ENCODE results near the gene ECT2L.

Gene ECT2L

DNA sequence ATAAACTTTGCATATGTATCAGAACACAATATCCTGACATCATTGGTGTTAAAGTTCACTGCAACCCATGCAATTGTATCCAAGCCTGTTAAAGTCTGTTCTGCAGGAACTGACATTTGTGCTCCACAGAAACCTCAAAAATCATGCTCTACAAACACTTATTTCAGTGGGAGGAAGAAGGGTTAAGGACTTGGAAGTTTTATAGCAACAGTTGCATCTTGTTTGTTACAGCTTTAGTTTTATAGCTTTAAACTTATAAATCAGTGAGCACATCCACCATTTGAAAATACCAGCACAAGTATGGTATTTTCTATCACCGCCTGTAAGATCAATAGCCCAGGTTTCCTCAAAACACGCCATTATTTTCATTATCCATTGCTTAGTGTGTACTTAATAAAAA is 884 bp downstream of the ECT2L start:
- H3K27ac ChIP-seq = no peak overlapping the region
- H3K4me3 ChIP-seq = no peak overlapping the region
- no peak overlapping the region for H3K9ac ChIP-seq (ENCODE audit: insufficient read length)
- TF ChIP-seq EZH2 (IDR thresholded peaks at IDR 0.05) = no peak
- no peak for TF ChIP-seq POLR2AphosphoS5 (IDR thresholded peaks at IDR 0.05; ENCODE audit: borderline replicate concordance, low read depth, low read length)
- no peak for TF ChIP-seq FOXP2 (optimal IDR thresholded peaks at IDR 0.05; ENCODE audit: control extremely low read depth, extremely low read length, insufficient read depth)
- no peaks in the 10 kb centered on the region for H3K36me3 ChIP-seq (ENCODE audit: insufficient read depth, low read length)
- H3K9me3 ChIP-seq (ENCODE audit: low read depth, low read length) = no peaks in the 10 kb centered on the region
- DNase-seq (ENCODE audit: low read depth, low spot score) = no peak

DNA sequence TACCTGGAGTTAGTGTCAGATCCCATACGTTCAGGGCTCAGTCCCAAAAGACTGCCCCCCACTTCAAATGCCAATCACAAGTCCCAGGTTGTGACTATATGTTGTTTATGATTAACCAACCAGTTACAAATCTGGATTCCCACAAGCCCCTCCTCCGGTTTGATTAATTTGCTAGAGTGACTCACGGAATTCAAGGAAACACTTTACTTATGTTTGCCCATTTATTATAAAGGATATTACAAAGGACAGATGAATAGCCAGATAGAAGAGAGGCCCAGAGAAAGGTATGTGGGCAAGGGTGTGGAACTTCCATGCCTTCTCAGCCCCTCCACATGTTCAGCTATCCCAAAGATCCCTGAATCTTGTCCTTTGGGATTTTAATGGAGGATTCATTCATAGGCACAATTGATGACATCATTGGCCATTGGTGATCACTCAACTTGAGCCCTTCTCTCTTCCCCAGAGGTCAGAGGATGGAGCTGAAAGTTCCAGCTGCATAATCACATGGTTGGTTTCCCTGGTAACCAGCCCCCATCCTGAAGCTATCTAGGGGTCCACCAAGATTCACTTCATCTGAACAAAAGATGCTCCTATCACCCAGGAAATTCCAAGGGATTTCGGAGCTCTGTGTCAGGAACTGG is 2.0 kb downstream of the ECT2L start:
- no peak overlapping the region for H3K4me3 ChIP-seq
- no peaks in the 10 kb centered on the region for H3K9me3 ChIP-seq (ENCODE audit: low read depth, low read length)
- H3K9ac ChIP-seq (ENCODE audit: insufficient read length) = no peak overlapping the region
- no peak overlapping the region for H3K27ac ChIP-seq
- no peak for TF ChIP-seq FOXP2 (optimal IDR thresholded peaks at IDR 0.05; ENCODE audit: control extremely low read depth, extremely low read length, insufficient read depth)
- TF ChIP-seq EZH2 (IDR thresholded peaks at IDR 0.05) = no peak
- no peak for TF ChIP-seq POLR2AphosphoS5 (IDR thresholded peaks at IDR 0.05; ENCODE audit: borderline replicate concordance, low read depth, low read length)
- no peaks in the 10 kb centered on the region for H3K36me3 ChIP-seq (ENCODE audit: insufficient read depth, low read length)
- DNase-seq (ENCODE audit: low read depth, low spot score) = no peak

DNA sequence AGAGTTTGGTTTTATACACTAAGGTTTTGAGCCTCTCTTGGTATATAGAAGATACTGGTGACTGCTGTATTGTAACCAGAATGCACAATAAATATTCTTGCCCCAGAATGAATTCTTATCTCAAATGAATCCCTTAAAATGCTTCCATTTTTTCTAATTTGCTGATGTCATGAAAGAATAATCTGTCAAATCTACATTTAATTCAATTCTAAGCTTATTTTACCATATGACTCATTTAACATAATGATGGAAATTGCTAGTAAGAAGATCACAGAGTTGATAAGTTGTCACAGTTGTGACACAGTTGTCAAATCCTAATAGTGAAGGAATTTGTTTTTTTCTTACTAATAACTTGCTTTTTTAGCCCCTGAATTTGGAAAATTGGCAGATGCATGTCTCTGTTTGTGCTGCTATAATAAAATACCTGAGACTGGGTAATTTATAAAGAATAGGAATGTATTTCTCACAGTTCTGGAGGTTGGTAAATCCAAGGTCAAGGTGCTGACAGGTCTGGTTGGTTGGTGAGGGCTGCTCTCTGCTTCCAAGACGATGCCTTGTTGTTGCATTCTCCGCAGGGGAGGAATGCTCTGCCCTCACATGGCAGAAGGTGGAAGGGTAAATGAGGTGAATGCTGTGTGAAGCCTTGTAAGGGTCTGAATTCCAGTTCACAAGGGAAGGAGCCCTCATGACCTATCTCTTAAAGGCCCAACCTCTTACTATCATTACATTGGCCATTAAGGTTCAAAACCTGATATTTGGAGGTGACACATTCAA is 4.7 kb downstream of the ECT2L start:
- Histone ChIP-seq H3K27ac (no peak overlapping the region), H3K4me3 (no peak overlapping the region), H3K36me3 (ENCODE audit: insufficient read depth, low read length) (no peaks in the 10 kb centered on the region), H3K9me3 (ENCODE audit: low read depth, low read length) (no peaks in the 10 kb centered on the region), H3K9ac (ENCODE audit: insufficient read length) (no peak overlapping the region)
- no peak for TF ChIP-seq EZH2 (IDR thresholded peaks at IDR 0.05)
- no peak for TF ChIP-seq FOXP2 (optimal IDR thresholded peaks at IDR 0.05; ENCODE audit: control extremely low read depth, extremely low read length, insufficient read depth)
- TF ChIP-seq POLR2AphosphoS5 (IDR thresholded peaks at IDR 0.05; ENCODE audit: borderline replicate concordance, low read depth, low read length) = no peak
- DNase-seq (ENCODE audit: low read depth, low spot score) = no peak

DNA sequence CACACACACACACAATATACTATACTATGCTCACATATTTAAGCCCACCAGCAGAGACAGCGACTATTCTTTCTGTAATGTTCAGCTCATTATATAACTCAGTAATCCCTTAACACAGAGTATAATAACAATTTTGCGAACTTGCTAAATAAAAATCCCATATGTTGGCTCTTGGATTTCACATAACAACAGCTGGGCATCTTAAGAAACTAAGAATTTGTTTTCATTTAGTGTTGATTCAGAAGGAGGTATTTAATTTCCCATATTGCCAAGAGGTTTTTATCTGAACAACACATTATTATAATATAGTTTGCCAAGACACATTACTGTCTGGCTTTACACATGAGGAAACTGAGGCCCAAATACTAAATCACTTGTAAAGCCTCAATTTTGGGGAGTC is 7.4 kb downstream of the ECT2L start:
- H3K4me3 ChIP-seq = no peak overlapping the region
- no peaks in the 10 kb centered on the region for H3K9me3 ChIP-seq (ENCODE audit: low read depth, low read length)
- no peak for TF ChIP-seq FOXP2 (optimal IDR thresholded peaks at IDR 0.05; ENCODE audit: control extremely low read depth, extremely low read length, insufficient read depth)
- TF ChIP-seq POLR2AphosphoS5 (IDR thresholded peaks at IDR 0.05; ENCODE audit: borderline replicate concordance, low read depth, low read length) = no peak
- no peak for TF ChIP-seq EZH2 (IDR thresholded peaks at IDR 0.05)
- H3K9ac ChIP-seq (ENCODE audit: insufficient read length) = no peak overlapping the region
- DNase-seq (ENCODE audit: low read depth, low spot score) = no peak
- H3K36me3 ChIP-seq (ENCODE audit: insufficient read depth, low read length) = no peaks in the 10 kb centered on the region
- H3K27ac ChIP-seq = no peak overlapping the region

DNA sequence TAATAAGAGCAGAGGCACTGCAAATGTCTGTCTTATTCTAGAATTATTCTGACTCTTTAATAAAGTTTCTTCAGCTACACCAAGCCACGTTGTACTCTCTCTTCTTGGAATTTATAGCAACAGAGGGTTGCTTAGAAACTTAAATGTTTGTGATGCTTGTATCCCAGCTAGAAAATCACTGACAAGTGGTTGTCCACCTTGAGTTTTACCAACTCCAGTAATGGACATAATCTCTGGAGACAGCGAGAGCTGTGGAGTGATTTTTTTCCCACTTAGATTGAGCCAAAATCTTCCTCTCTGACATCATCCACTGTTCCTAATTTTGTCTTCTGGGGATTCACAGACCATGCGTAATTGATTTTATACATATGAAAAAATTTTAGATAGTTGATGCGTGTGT is 8.0 kb downstream of the ECT2L start:
- no peak overlapping the region for H3K4me3 ChIP-seq
- H3K9ac ChIP-seq (ENCODE audit: insufficient read length) = no peak overlapping the region
- TF ChIP-seq EZH2 (IDR thresholded peaks at IDR 0.05) (no peak), POLR2AphosphoS5 (IDR thresholded peaks at IDR 0.05; ENCODE audit: borderline replicate concordance, low read depth, low read length) (no peak), FOXP2 (optimal IDR thresholded peaks at IDR 0.05; ENCODE audit: control extremely low read depth, extremely low read length, insufficient read depth) (no peak)
- no peaks in the 10 kb centered on the region for H3K36me3 ChIP-seq (ENCODE audit: insufficient read depth, low read length)
- H3K9me3 ChIP-seq (ENCODE audit: low read depth, low read length) = no peaks in the 10 kb centered on the region
- H3K27ac ChIP-seq = no peak overlapping the region
- no peak for DNase-seq (ENCODE audit: low read depth, low spot score)

DNA sequence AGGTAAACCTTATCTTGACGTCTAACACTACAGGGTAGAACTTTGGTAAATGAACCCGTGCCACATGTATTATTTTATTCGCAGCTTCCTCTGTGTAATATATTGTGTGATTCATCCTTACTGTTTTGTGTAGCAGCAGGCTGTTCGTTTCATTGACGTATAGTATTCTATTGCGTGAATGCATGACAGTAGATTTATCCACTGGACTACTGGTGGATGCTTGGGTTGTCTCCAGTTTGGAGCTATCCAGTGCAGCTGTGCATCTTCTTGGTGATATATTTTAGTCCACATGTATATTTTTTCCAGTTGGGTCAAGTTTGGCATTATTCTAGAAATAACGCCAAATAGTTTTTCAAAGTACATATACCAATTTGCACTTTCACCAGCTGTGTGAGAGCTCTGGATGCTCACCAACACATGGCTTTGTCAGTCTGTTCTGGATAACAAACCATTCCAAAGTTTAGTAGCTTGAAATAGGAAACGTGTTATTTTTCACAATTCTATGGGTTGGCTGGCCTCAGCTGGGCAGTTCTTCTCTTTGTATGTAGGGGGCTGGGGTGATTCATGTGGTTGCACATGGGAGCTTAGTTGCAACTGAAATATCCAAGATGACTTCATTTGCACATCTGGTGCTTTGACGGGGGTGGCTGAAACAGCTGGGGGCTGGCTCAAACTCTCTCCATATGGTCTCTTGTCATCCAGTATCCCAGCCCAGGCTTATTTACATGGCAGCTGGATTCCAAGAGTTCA is 9.3 kb downstream of the ECT2L start:
- H3K36me3 ChIP-seq (ENCODE audit: insufficient read depth, low read length) = no peaks in the 10 kb centered on the region
- H3K27ac ChIP-seq = no peak overlapping the region
- DNase-seq (ENCODE audit: low read depth, low spot score) = no peak
- no peaks in the 10 kb centered on the region for H3K9me3 ChIP-seq (ENCODE audit: low read depth, low read length)
- TF ChIP-seq FOXP2 (optimal IDR thresholded peaks at IDR 0.05; ENCODE audit: control extremely low read depth, extremely low read length, insufficient read depth) (no peak), EZH2 (IDR thresholded peaks at IDR 0.05) (no peak), POLR2AphosphoS5 (IDR thresholded peaks at IDR 0.05; ENCODE audit: borderline replicate concordance, low read depth, low read length) (no peak)
- no peak overlapping the region for H3K9ac ChIP-seq (ENCODE audit: insufficient read length)
- H3K4me3 ChIP-seq = no peak overlapping the region

GRCh38 chr6:138806889-138807288 is 11.0 kb downstream of the ECT2L start:
- Histone ChIP-seq H3K9me3 (ENCODE audit: low read depth, low read length) (no peaks in the 10 kb centered on the region), H3K4me3 (no peak overlapping the region), H3K36me3 (ENCODE audit: insufficient read depth, low read length) (no peaks in the 10 kb centered on the region), H3K27ac (no peak overlapping the region), H3K9ac (ENCODE audit: insufficient read length) (no peak overlapping the region)
- no peak for DNase-seq (ENCODE audit: low read depth, low spot score)
- TF ChIP-seq EZH2 (IDR thresholded peaks at IDR 0.05) (no peak), POLR2AphosphoS5 (IDR thresholded peaks at IDR 0.05; ENCODE audit: borderline replicate concordance, low read depth, low read length) (no peak), FOXP2 (optimal IDR thresholded peaks at IDR 0.05; ENCODE audit: control extremely low read depth, extremely low read length, insufficient read depth) (no peak)

GRCh38 chr6:138809677-138810076 is 13.8 kb downstream of the ECT2L start:
- Histone ChIP-seq H3K27ac (no peak overlapping the region), H3K4me3 (no peak overlapping the region), H3K9me3 (ENCODE audit: low read depth, low read length) (no peaks in the 10 kb centered on the region), H3K9ac (ENCODE audit: insufficient read length) (no peak overlapping the region), H3K36me3 (ENCODE audit: insufficient read depth, low read length) (no peaks in the 10 kb centered on the region)
- DNase-seq (ENCODE audit: low read depth, low spot score) = no peak
- TF ChIP-seq FOXP2 (optimal IDR thresholded peaks at IDR 0.05; ENCODE audit: control extremely low read depth, extremely low read length, insufficient read depth) (no peak), POLR2AphosphoS5 (IDR thresholded peaks at IDR 0.05; ENCODE audit: borderline replicate concordance, low read depth, low read length) (no peak)
